ENCODE data around the gene STARD13.

The STARD13 gene

GRCh38 chr13:33308863-33309262 is 23.3 kb upstream of the STARD13 start:
- no peak for DNase-seq (ENCODE audit: low read depth in 2 of 3, low spot score in 2 of 3)

- no peak for DNase-seq (ENCODE audit: low read depth in 2 of 3, low spot score in 2 of 3)
These were observed 22.3 kb upstream of the STARD13 start for GRCh38 chr13:33307843-33308242.

- DNase-seq (ENCODE audit: low read depth in 2 of 3, low spot score in 2 of 3), result no peak
These were observed 18.5 kb upstream of the STARD13 start for GRCh38 chr13:33303855-33304597.

- no peak for DNase-seq (ENCODE audit: low read depth in 2 of 3, low spot score in 2 of 3)
These were observed 14.1 kb upstream of the STARD13 start for GRCh38 chr13:33299626-33300025.

GRCh38 chr13:33296793-33297425 is 11.4 kb upstream of the STARD13 start:
- no peak for DNase-seq (ENCODE audit: low read depth in 2 of 3, low spot score in 2 of 3)

GRCh38 chr13:33292712-33293111 is 7.2 kb upstream of the STARD13 start:
- DNase-seq (ENCODE audit: low read depth in 2 of 3, low spot score in 2 of 3), result no peak

GRCh38 chr13:33290421-33290965 is 4.9 kb upstream of the STARD13 start:
- no peak for DNase-seq (ENCODE audit: low read depth in 2 of 3, low spot score in 2 of 3)

- DNase-seq (ENCODE audit: low read depth in 2 of 3, low spot score in 2 of 3), result no peak
These were observed 4.4 kb upstream of the STARD13 start for GRCh38 chr13:33289966-33290365.

GRCh38 chr13:33287142-33287882 is 1.8 kb upstream of the STARD13 start:
- no peak for DNase-seq (ENCODE audit: low read depth in 2 of 3, low spot score in 2 of 3)

- DNase-seq (ENCODE audit: low read depth in 2 of 3, low spot score in 2 of 3), result no peak
These were observed 573 bp upstream of the STARD13 start for GRCh38 chr13:33286128-33286527.

GRCh38 chr13:33284916-33285315 is 639 bp downstream of the STARD13 start:
- DNase-seq (ENCODE audit: low read depth in 2 of 3, low spot score in 2 of 3), result no peak

GRCh38 chr13:33284031-33284430 is 1.5 kb downstream of the STARD13 start:
- DNase-seq (ENCODE audit: low read depth in 2 of 3, low spot score in 2 of 3), result no peak

GRCh38 chr13:33283195-33283911 is 2.2 kb downstream of the STARD13 start:
- no peak for DNase-seq (ENCODE audit: low read depth in 2 of 3, low spot score in 2 of 3)

- no peak for DNase-seq (ENCODE audit: low read depth in 2 of 3, low spot score in 2 of 3)
These were observed 3.5 kb downstream of the STARD13 start for GRCh38 chr13:33281951-33282595.

GRCh38 chr13:33280923-33281322 is 4.6 kb downstream of the STARD13 start:
- no peak for DNase-seq (ENCODE audit: low read depth in 2 of 3, low spot score in 2 of 3)

GRCh38 chr13:33280279-33280905 is 5.2 kb downstream of the STARD13 start:
- no peak for DNase-seq (ENCODE audit: low read depth in 2 of 3, low spot score in 2 of 3)

GRCh38 chr13:33279414-33280278 is 5.9 kb downstream of the STARD13 start:
- no peak for DNase-seq (ENCODE audit: low read depth in 2 of 3, low spot score in 2 of 3)

GRCh38 chr13:33278913-33279312 is 6.6 kb downstream of the STARD13 start:
- DNase-seq (ENCODE audit: low read depth in 2 of 3, low spot score in 2 of 3), result no peak

- no peak for DNase-seq (ENCODE audit: low read depth in 2 of 3, low spot score in 2 of 3)
These were observed 7.6 kb downstream of the STARD13 start for GRCh38 chr13:33277946-33278345.

Measured in activated CD8-positive, alpha-beta memory T cell treated with anti-CD3 and anti-CD28 coated beads for 48 hours (primary cell).